Motor neuron (in vitro differentiated cells): ENCODE results near the gene PTPRE. TPM values are rescaled to one million over a fixed set of nuclear protein-coding genes. Genes with fewer than 3 reads are reported as not detected.

Experiments
- ATAC-seq, 8 experiments: fragments of 200-7000 bp; cut with Tn5 transposase; replicated peaks in 6 of 8; 2 replicates each; pipeline ENCODE4 v1.8.0; 2021; ENCODE audit warnings: mild to moderate bottlenecking in 8 of 8, moderate library complexity in 8 of 8
- H3K27ac ChIP-seq, 2 donors: fragments of 250-450 bp; sonication (Bioruptor Pico); 2 replicates each; pipeline ENCODE4 v1.9.0; 2021; ENCODE audit warnings: antibody characterized with exemption in 2 of 2, mild to moderate bottlenecking in 2 of 2, moderate library complexity in 1 of 2
- H3K4me1 ChIP-seq, 2 donors: fragments of 250-450 bp; sonication (Bioruptor Pico); replicated peaks in 1 of 2; 2 replicates each; pipeline ENCODE4 v1.6.1; 2021; ENCODE audit warnings: antibody characterized with exemption in 2 of 2, mild to moderate bottlenecking in 2 of 2, moderate library complexity in 1 of 2
- H3K4me3 ChIP-seq, 5 donors: fragments of 250-450 bp; sonication (Bioruptor Pico); 2 replicates each; pipeline ENCODE4 v1.9.0; 2021; ENCODE audit warnings: antibody characterized with exemption in 5 of 5, mild to moderate bottlenecking in 5 of 5, moderate library complexity in 4 of 5
- WGBS, 10 experiments: fragments of 450-650 bp; shearing (Covaris generic); methylation state at CpG; one replicate each; pipeline ENCODE4 v1.0.0; 2022; 5-methylcytosine and 5-hydroxymethylcytosine counted together
- in situ Hi-C, 9 experiments: fragments of 400-800 bp; cut with MboI; loops; one replicate each; pipeline ENCODE4 v1.15.0; 2021; ENCODE audit warnings: low sequenced_read_pairs in 9 of 9, low pct_unique_long_range_greater_than_20kb in 2 of 9; ENCODE audit not compliant: unreplicated experiment in 9 of 9
- total RNA-seq, 8 experiments: library from RNA; unstranded; fragments of 300-600 nt; gene quantifications; 2 replicates each; pipeline versions ENCODE4 v1.2.3 to v1.2.4, GENCODE V29; 2022

PTPRE gene
- total RNA-seq, 8 experiments from 2014 or later: 0.09 to 17.6 (median 3.9) TPM

- H3K4me3 ChIP-seq: no peak overlapping the region
- peaks cover 21 to 26% of the 10 kb centered on the region in 2 donors for H3K4me1 ChIP-seq
- H3K27ac ChIP-seq: no peak overlapping the region
- peak in 5 of 8 experiments; percentile 84 to 91 (median 89) for ATAC-seq
- in situ Hi-C loops: loop anchor here in 5 of 9 experiments (5.0 to 25.0 kb wide), 3 partner anchors 97 to 105 kb away; partner anchors contain the start of gene PTPRE (in 5 of the 5)
- WGBS, 10 experiments: 17 to 83% (median 55%) methylated on average over 1 to 10 of the region's 14 CpGs
These were observed 102.6 kb downstream of the PTPRE start for GRCh38 chr10:128009372-128010126.

- Histone ChIP-seq H3K4me1 (peaks cover 21% of the 10 kb centered on the region in 2 donors), H3K4me3 (no peak overlapping the region), H3K27ac (no peak overlapping the region)
- 0 to 23% (median 4%) methylated on average over 2 to 19 of the region's 27 CpGs; no CpG with 5 or more reads in 1 of the 10 experiments for WGBS, 10 experiments
- in situ Hi-C loops: loop anchor here in 4 of 9 experiments (5.0 to 25.0 kb wide), 2 partner anchors 99 to 104 kb away; partner anchors contain the start of gene PTPRE (in 4 of the 4)
- ATAC-seq: peak; percentile 70 to 94 (median 74)
These were observed 104.4 kb downstream of the PTPRE start for GRCh38 chr10:128011059-128011979.

DNA sequence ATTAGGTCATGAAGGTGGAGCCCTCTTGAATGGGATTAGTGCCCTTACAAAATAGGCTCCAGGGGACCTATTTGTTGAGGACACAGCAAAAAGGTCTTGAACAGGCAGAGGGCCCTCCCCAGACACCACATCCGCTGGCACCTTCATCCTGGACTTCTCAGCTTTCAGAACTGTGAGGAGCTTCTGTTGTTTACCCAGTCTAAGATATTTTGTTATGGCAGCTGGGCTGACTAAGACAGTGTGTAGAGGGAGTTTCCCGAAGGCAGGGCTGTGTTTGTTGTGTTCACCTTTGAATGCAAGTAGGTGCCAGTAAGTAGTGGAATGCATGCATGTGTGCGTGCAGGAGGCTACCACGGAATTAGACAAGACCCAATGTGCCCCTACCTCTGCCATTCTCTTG is 106.7 kb downstream of the PTPRE start:
- Histone ChIP-seq H3K4me3 (no peak overlapping the region), H3K4me1 (peaks cover 21 to 24% of the 10 kb centered on the region in 2 donors), H3K27ac (no peak overlapping the region)
- in situ Hi-C loops: loop anchor here in 4 of 9 experiments (5.0 to 25.0 kb wide), 2 partner anchors 101 to 106 kb away; partner anchors contain the start of gene PTPRE (in 4 of the 4)
- peak in 1 of 8 experiments; percentile 14 for ATAC-seq
- WGBS, 10 experiments: 20 to 90% methylated on average over 1 to 2 of the region's 4 CpGs; no CpG with 5 or more reads in 8 of the 10 experiments

- ATAC-seq: no peak
- Histone ChIP-seq H3K4me3 (no peak overlapping the region), H3K27ac (no peak overlapping the region), H3K4me1 (peaks cover 18% of the 10 kb centered on the region in 2 donors)
- 36 to 94% (median 63%) methylated on average over 1 to 6 of the region's 7 CpGs; no CpG with 5 or more reads in 2 of the 10 experiments for WGBS, 10 experiments
- in situ Hi-C loops: loop anchor here in 4 of 9 experiments (5.0 to 25.0 kb wide), 2 partner anchors 102 to 107 kb away; partner anchors contain the start of gene PTPRE (in 4 of the 4)
These were observed 107.3 kb downstream of the PTPRE start for GRCh38 chr10:128014236-128014635.

GRCh38 chr10:128016423-128017060 is 109.6 kb downstream of the PTPRE start:
- peaks cover 0 to 3% of the 10 kb centered on the region in 2 donors for H3K4me1 ChIP-seq
- no peak overlapping the region for H3K27ac ChIP-seq
- no peak overlapping the region for H3K4me3 ChIP-seq
- ATAC-seq: no peak
- 60 to 96% (median 72%) methylated on average over 1 to 9 of the region's 12 CpGs; no CpG with 5 or more reads in 2 of the 10 experiments for WGBS, 10 experiments
- in situ Hi-C loops: loop anchor here in 4 of 9 experiments (5.0 to 25.0 kb wide), 2 partner anchors 104 kb away; partner anchors contain the start of gene PTPRE (in 3 of the 4)

- in situ Hi-C loops: loop anchor here in 4 of 9 experiments (5.0 to 25.0 kb wide), 2 partner anchors 106 kb away; partner anchors contain the start of gene PTPRE (in 3 of the 4)
- H3K4me1 ChIP-seq: peaks cover 0 to 3% of the 10 kb centered on the region in 2 donors
These were observed 110.9 kb downstream of the PTPRE start for GRCh38 chr10:128017822-128018221.

GRCh38 chr10:128018236-128018635 is 111.3 kb downstream of the PTPRE start:
- 0 to 78% (median 56%) methylated on average over 2 to 10 of the region's 13 CpGs; no CpG with 5 or more reads in 2 of the 10 experiments for WGBS, 10 experiments
- Histone ChIP-seq H3K4me3 (no peak overlapping the region), H3K27ac (no peak overlapping the region), H3K4me1 (peaks cover 0 to 3% of the 10 kb centered on the region in 2 donors)
- ATAC-seq: peak in 3 of 8 experiments; percentile 27 to 61 (median 28)
- in situ Hi-C loops: loop anchor here in 4 of 9 experiments (5.0 to 25.0 kb wide), 2 partner anchors 106 kb away; partner anchors contain the start of gene PTPRE (in 3 of the 4)

More at GRCh38 chr10:128017822-128018221, 110.9 kb downstream of the PTPRE start:
- WGBS, 10 experiments: no CpG with 5 or more reads among the region's 14 CpGs
- ATAC-seq: no peak
- Histone ChIP-seq H3K4me3 (no peak overlapping the region), H3K27ac (no peak overlapping the region)

- Histone ChIP-seq H3K4me3 (no peak overlapping the region), H3K27ac (no peak overlapping the region), H3K4me1 (peaks cover 0 to 3% of the 10 kb centered on the region in 2 donors)
- ATAC-seq: no peak
- in situ Hi-C loops: loop anchor here in 4 of 9 experiments (5.0 to 25.0 kb wide), 2 partner anchors 106 kb away; partner anchors contain the start of gene PTPRE (in 3 of the 4)
- WGBS, 10 experiments: 0 to 80% (median 63%) methylated on average over 1 to 2 of the region's 2 CpGs; no CpG with 5 or more reads in 5 of the 10 experiments
These were observed 111.8 kb downstream of the PTPRE start for GRCh38 chr10:128018691-128019090.

DNA sequence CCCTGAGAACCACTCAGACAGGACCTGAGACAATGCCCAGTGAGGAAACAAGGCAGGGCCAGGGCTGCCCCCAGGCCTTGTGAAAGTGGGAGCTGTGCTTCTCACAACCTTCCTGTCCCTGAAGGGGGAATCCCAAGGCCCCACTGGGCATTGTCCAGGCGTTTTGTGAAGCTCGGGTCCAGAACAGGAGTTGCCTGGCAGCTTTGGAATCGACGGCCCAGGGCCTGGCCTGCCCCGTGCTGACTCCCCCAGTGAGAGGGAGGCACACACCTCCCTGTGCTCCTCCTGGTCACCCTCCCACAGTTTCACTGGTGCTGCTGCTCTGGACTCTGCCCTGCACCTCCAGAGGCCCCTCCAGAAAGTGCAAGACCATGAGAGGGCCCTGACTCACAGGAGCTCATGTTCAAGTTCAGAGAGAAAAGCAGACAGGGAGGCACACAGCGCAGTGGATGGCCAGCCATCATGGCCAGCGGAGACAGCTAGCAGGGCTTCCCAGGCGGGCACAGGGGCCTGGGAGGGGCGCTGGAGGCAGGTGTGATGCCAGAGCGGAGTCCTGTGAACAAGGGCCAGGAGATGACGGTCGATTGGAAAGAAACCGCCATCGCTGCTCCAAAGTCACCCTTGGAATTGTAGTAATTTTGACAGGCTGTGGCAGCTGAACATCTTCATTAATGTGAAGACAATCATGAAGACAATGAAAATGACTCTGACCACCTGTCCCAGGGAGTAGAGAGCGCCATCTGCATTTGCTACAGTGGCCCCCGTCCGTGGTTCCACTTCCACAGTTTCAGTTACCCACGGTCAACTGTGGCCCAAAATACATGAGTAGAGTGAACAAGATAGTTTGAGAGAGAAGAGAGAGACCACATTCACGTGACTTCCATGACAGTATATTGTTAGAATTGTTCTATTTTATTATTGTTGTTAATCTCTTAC is 115.6 kb downstream of the PTPRE start:
- no peak overlapping the region for H3K4me3 ChIP-seq
- peaks cover 3 to 19% of the 10 kb centered on the region in 2 donors for H3K4me1 ChIP-seq
- no peak overlapping the region for H3K27ac ChIP-seq
- ATAC-seq: no peak
- in situ Hi-C loops: loop anchor here in 3 of 9 experiments (25.0 kb wide), 1 partner anchor 110 kb away; the partner anchor contains the start of gene PTPRE (in 3 of the 3)
- WGBS, 10 experiments: 33 to 96% (median 78%) methylated on average over 1 to 13 of the region's 19 CpGs; no CpG with 5 or more reads in 1 of the 10 experiments

GRCh38 chr10:128024426-128024825 is 117.5 kb downstream of the PTPRE start:
- peak in 3 of 8 experiments; percentile 34 to 49 (median 47) for ATAC-seq
- 9 to 97% (median 83%) methylated on average over 2 to 8 of the region's 8 CpGs; no CpG with 5 or more reads in 1 of the 10 experiments for WGBS, 10 experiments
- no peak overlapping the region for H3K4me3 ChIP-seq
- in situ Hi-C loops: loop anchor here in 3 of 9 experiments (25.0 kb wide), 1 partner anchor 112 kb away; the partner anchor contains the start of gene PTPRE (in 3 of the 3)
- peaks cover 0 to 19% of the 10 kb centered on the region in 2 donors for H3K4me1 ChIP-seq
- H3K27ac ChIP-seq: no peak overlapping the region

- WGBS, 10 experiments: 14 to 100% (median 73%) methylated on average over 2 to 5 of the region's 8 CpGs; no CpG with 5 or more reads in 5 of the 10 experiments
- in situ Hi-C loops: no loop called here
- Histone ChIP-seq H3K4me1 (peaks cover 0 to 19% of the 10 kb centered on the region in 2 donors), H3K4me3 (no peak overlapping the region), H3K27ac (no peak overlapping the region)
- ATAC-seq: no peak
These were observed 118.5 kb downstream of the PTPRE start for GRCh38 chr10:128025437-128025836.
